Measurements from ENCODE around the gene PHETA2. TPM values are rescaled to one million over a fixed set of nuclear protein-coding genes. Genes with fewer than 3 reads are reported as not detected.

Gene PHETA2
- total RNA-seq, 4 donors from 2014 or later: 6.3 to 14.5 (median 9.5) TPM

DNA sequence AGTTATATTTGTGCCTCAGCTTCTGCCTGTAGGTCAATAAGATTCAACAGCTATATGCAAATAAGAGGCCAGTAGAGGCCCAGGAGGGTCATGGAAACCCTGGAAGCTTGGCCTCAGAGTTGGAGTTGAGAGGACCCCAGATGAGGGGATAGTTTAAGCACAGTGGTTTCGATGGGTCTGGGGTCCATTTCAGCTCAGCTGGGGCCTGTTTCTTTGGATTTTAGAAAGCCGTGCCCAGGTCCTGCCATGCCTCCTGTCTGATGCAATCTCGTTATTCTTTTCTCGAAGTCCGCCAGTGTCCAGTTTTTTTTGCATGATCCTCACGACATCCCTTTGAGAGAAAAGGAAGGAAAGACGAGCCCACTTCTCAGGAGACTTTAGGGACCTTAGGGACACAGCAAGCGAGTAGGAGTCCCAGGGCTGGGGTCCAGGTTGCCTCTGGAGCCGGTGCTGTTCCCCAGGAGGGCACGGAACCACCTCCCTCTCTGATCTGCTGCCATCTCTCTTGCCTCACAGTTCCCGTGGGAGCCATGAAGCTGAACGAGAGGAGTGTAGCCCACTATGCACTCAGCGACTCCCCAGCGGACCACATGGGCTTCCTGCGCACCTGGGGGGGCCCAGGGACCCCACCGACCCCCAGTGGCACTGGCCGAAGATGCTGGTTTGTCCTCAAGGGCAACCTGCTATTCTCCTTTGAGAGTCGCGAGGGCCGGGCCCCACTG is 2.9 kb downstream of the PHETA2 start:
- no peaks in the 10 kb centered on the region for H3K27me3 ChIP-seq
- H3K27ac ChIP-seq: peak overlapping the region in 1 of 4 donors; percentile 98
- no peak for DNase-seq
- H3K9me3 ChIP-seq: no peaks in the 10 kb centered on the region
- H3K36me3 ChIP-seq: peaks cover 0 to 28% (median 5%) of the 10 kb centered on the region in 3 donors
- H3K4me1 ChIP-seq: peaks cover 34 to 75% (median 37%) of the 10 kb centered on the region in 3 donors
- TF ChIP-seq, protein P1, sequence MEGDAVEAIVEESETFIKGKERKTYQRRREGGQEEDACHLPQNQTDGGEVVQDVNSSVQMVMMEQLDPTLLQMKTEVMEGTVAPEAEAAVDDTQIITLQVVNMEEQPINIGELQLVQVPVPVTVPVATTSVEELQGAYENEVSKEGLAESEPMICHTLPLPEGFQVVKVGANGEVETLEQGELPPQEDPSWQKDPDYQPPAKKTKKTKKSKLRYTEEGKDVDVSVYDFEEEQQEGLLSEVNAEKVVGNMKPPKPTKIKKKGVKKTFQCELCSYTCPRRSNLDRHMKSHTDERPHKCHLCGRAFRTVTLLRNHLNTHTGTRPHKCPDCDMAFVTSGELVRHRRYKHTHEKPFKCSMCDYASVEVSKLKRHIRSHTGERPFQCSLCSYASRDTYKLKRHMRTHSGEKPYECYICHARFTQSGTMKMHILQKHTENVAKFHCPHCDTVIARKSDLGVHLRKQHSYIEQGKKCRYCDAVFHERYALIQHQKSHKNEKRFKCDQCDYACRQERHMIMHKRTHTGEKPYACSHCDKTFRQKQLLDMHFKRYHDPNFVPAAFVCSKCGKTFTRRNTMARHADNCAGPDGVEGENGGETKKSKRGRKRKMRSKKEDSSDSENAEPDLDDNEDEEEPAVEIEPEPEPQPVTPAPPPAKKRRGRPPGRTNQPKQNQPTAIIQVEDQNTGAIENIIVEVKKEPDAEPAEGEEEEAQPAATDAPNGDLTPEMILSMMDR (IDR thresholded peaks at IDR 0.05): no peak
- TF ChIP-seq POLR2A (IDR thresholded peaks at IDR 0.05): no peak
- WGBS, 2 donors: 87 to 98% methylated on average over 8 of the region's 20 CpGs
- H3K4me3 ChIP-seq: no peak overlapping the region
- intact Hi-C loops (cut with DNase I): no loop called here

DNA sequence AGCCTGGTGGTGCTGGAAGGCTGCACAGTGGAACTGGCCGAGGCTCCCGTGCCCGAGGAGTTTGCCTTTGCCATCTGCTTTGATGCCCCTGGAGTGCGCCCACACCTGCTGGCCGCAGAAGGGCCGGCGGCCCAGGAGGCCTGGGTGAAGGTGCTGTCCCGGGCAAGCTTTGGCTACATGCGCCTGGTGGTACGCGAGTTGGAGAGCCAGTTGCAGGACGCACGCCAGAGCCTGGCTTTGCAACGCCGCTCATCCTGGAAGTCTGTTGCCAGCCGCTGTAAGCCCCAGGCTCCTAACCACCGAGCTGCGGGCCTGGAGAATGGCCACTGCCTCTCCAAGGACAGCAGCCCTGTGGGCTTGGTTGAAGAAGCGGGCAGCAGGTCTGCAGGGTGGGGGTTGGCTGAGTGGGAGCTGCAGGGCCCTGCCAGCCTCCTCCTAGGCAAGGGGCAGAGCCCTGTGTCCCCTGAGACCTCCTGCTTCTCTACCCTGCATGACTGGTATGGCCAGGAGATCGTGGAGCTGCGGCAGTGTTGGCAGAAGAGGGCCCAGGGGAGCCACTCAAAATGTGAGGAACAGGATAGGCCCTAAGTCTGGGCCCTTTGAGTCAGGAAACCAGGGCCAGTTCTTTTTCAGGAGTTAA is 3.6 kb downstream of the PHETA2 start:
- H3K4me1 ChIP-seq: peaks cover 34 to 76% (median 37%) of the 10 kb centered on the region in 3 donors
- peak overlapping the region; percentile 98 to 100 (median 100) for H3K27ac ChIP-seq

DNA sequence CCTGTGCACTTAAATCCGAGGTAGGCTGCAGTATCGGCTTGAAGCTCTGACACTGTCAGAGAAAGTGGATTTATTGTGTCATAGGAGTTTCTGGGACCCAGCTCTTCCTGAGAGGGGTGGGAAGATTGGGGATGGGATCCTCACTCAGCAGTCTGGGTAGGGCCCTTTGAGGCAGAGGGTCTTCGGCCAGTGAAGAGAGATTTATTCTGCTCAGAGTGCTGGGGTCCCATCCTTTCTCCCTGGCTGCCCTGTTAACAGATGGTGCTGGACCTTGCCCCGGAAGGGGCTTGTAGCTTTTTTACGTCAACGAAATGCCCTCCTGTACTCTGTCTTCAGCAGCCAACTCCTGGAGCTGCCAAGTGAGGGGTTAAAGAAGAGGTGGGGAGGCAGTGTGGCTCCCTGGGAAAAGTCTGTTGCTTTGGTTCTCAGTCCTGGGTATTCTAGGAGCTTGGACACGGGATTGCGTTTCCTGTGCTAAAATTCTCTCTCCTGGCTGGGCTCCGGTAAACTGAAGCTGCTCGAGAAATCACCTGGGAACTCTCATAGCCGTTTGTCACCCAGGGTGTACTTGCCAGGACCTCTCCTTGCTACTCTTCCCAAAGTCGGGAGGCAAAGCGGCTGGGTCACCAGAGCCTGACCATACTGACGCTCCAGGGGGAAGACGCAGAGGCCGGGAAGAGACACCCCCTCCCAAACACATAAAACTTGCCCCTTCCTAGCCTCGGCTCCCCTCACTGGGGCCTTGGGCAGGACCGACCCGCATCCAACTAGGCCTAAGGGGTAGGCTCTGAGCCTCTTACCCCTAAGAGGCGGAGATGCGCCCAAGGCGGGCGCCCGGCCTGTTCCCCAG is 4.6 kb downstream of the PHETA2 start:
- Histone ChIP-seq H3K4me3 (peak overlapping the region; percentile 62 to 89 (median 75)), H3K27me3 (no peaks in the 10 kb centered on the region), H3K4me1 (peaks cover 30 to 78% (median 34%) of the 10 kb centered on the region in 3 donors), H3K36me3 (peaks cover 5 to 45% (median 15%) of the 10 kb centered on the region in 3 donors), H3K27ac (peak overlapping the region; percentile 98 to 100 (median 100)), H3K9me3 (no peaks in the 10 kb centered on the region)
- intact Hi-C loops (cut with DNase I): no loop called here
- no peak for DNase-seq
- WGBS, 2 donors: 39 to 59% methylated on average over 8 to 15 of the region's 24 CpGs
- TF ChIP-seq POLR2A (IDR thresholded peaks at IDR 0.05): no peak
- TF ChIP-seq, protein P1 (IDR thresholded peaks at IDR 0.05): no peak

More for the DNA sequence above, 3.6 kb downstream of the PHETA2 start:
- 75 to 94% methylated on average over 2 to 12 of the region's 21 CpGs for WGBS, 2 donors
- TF ChIP-seq, protein P1 (IDR thresholded peaks at IDR 0.05): no peak
- no peak for TF ChIP-seq POLR2A (IDR thresholded peaks at IDR 0.05)
- intact Hi-C loops (cut with DNase I): no loop called here
- peaks cover 3 to 34% (median 7%) of the 10 kb centered on the region in 3 donors for H3K36me3 ChIP-seq
- no peak for DNase-seq
- no peak overlapping the region for H3K4me3 ChIP-seq
- no peaks in the 10 kb centered on the region for H3K27me3 ChIP-seq
- no peaks in the 10 kb centered on the region for H3K9me3 ChIP-seq

DNA sequence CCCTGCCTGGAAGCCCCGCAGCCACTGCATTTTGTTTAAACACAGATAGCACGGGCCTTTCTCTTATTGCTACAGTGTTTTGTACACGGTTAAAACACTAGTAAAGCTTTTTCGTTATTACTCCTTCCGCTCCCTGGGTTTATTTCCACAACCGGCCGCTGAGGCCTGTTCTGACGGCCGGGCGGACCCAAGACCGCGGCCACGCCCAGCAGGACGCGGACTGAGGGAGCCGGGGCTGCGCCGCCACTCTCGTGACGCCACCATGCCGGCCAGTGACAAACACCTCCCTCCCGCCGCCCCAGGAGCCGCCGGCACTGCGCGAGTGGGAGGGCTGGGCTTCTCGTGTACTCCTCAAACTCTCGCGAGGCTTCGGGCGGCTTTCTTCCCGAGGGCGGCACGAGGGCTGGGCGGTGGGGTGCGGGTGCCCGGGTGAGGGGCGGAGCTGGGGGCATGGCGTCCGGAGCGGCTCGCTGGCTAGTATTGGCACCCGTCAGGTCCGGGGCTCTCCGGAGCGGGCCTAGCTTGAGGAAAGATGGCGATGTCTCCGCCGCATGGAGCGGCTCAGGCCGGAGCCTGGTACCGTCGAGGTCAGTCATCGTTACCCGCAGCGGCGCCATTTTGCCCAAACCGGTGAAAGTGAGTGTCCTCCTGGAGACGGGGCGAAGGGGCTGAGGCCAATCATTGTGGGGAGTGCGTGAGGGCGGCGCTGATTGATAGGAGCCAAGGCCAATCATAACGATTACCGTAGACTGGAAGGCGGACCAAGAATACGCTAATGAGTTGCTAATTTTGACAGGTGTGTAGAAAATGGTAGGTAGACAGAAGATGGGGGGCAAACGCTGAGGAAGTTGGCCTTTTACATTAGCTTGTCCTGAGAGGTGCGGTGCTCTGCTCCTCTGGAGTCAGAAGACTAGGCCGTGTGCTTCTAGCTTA is 5.5 kb downstream of the PHETA2 start, which contains the start of gene SMDT1:
Gene SMDT1, plus strand, starts transcription at position 382 of the 933 bp plus-strand sequence. Its CDS starts 69 bp downstream, at position 451.
- Histone ChIP-seq H3K36me3 (peaks cover 5 to 54% (median 15%) of the 10 kb centered on the region in 3 donors), H3K4me1 (peaks cover 24 to 69% (median 31%) of the 10 kb centered on the region in 3 donors), H3K4me3 (peak within 1 kb of the TSS; percentile 62 to 89 (median 75)), H3K27ac (peak within 1 kb of the TSS; percentile 98 to 100 (median 100)), H3K9me3 (no peaks in the 10 kb centered on the region), H3K27me3 (no peaks in the 10 kb centered on the region)
- 0 to 1% methylated on average over 20 to 33 of the region's 71 CpGs for WGBS, 2 donors
- peak in 3 of 4 donors; percentile 80 to 94 (median 92) for TF ChIP-seq POLR2A (IDR thresholded peaks at IDR 0.05)
- TF ChIP-seq, protein P1 (IDR thresholded peaks at IDR 0.05): peak in 1 of 6 experiments; percentile 7
- intact Hi-C loops (cut with DNase I): no loop called here
- DNase-seq: peak; percentile 96

Data from esophagus squamous epithelium (tissue), 5 donors.